ENCODE measurements around the gene BGN. TPM values are rescaled to one million over a fixed set of nuclear protein-coding genes. Genes with fewer than 3 reads are reported as not detected.

The BGN gene
- total RNA-seq, 1 experiment from 2014 or later, result 1.2 TPM

DNA sequence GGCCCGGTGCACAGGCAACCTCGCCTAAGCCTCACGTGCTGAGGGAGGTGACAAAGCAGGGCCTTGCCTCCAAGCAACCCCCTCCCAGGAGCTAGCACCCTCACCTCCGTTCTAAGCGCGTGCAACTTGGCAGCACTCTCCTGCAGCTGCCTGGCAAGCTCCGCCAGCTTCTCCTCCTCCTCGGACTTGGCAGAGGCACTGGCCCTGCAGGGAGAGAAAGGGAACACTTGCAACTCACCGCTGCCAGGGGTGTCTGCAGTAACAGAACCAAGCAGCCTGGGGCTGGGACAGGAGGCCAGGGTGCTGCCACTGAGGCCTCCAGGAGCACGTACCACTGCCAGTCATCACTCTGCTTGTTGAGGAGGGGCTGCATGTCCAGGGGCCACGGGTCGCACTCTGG is 38.6 kb upstream of the BGN start:
- Histone ChIP-seq H3K23me2 (ENCODE audit: insufficient read length, low read depth, low read length, poor library complexity, severe bottlenecking) (no peaks in the 10 kb centered on the region), H2BK15ac (ENCODE audit: low read depth, low read length) (no peak overlapping the region), H4K8ac (replicated peaks; ENCODE audit: insufficient read length, low read depth, low read length) (no peak overlapping the region), H3K79me1 (ENCODE audit: insufficient read depth, low read depth, low read length, poor library complexity, severe bottlenecking) (no peaks in the 10 kb centered on the region), H3K4me2 (ENCODE audit: insufficient read depth, insufficient read length, low read length) (no peak overlapping the region), H3K23ac (ENCODE audit: insufficient read length, low read depth, low read length) (no peak overlapping the region), H2BK120ac (ENCODE audit: low read depth, low read length, poor library complexity, severe bottlenecking) (no peak overlapping the region), H3K4me1 (ENCODE audit: insufficient read depth, low read length) (no peaks in the 10 kb centered on the region), H2BK20ac (ENCODE audit: low read depth, low read length, poor library complexity, severe bottlenecking) (no peak overlapping the region), H2BK12ac (ENCODE audit: insufficient read length, low read depth, low read length) (no peak overlapping the region), H3K18ac (ENCODE audit: insufficient read length, low read depth, low read length) (no peak overlapping the region), H3K9ac (ENCODE audit: extremely low read depth, insufficient read length, low read length) (no peak overlapping the region), H3T11ph (ENCODE audit: low read length) (no peak overlapping the region), H2AFZ (ENCODE audit: low read length) (no peak overlapping the region), H2AK5ac (ENCODE audit: insufficient read length, low read length) (no peak overlapping the region), H3K14ac (ENCODE audit: insufficient read depth, low read length) (no peak overlapping the region), H2BK5ac (ENCODE audit: insufficient read length, low read length) (no peak overlapping the region), H3K9me3 (ENCODE audit: control insufficient read depth, low read depth, low read length) (peaks cover 46% of the 10 kb centered on the region), H3K4ac (ENCODE audit: low read depth, low read length) (no peak overlapping the region), H3K27me3 (ENCODE audit: insufficient read depth, low read length) (no peaks in the 10 kb centered on the region), H3K56ac (ENCODE audit: insufficient read length, low read depth, low read length) (no peak overlapping the region), H3K79me2 (ENCODE audit: insufficient read depth, low read length) (no peaks in the 10 kb centered on the region), H4K5ac (ENCODE audit: insufficient read length, low read depth, low read length) (no peak overlapping the region), H4K91ac (ENCODE audit: insufficient read length, low read depth, low read length) (no peak overlapping the region), H4K20me1 (ENCODE audit: control insufficient read depth, insufficient read depth, insufficient read length) (no peaks in the 10 kb centered on the region), H3K27ac (ENCODE audit: insufficient read length, low read depth, low read length) (no peak overlapping the region)
- Mint-ChIP-seq H3K36me3 (ENCODE audit: insufficient read depth in 1 of 3, low read depth in 3 of 3) (peaks cover 25 to 60% (median 39%) of the 10 kb centered on the region in 3 experiments), H3K27me3 (ENCODE audit: low read depth) (no peaks in the 10 kb centered on the region), H3K4me1 (no peaks in the 10 kb centered on the region), H3K4me3 (no peak overlapping the region), H3K9me3 (peaks cover 72 to 84% of the 10 kb centered on the region in 2 experiments), H3K27ac (no peak overlapping the region; a peak in 1 of 7 replicates)
- no CpG with 5 or more reads among the region's 12 CpGs for WGBS (ENCODE audit: extremely low coverage, insufficient read length, low lambda C conversion rate)
- TF ChIP-seq, protein P1, sequence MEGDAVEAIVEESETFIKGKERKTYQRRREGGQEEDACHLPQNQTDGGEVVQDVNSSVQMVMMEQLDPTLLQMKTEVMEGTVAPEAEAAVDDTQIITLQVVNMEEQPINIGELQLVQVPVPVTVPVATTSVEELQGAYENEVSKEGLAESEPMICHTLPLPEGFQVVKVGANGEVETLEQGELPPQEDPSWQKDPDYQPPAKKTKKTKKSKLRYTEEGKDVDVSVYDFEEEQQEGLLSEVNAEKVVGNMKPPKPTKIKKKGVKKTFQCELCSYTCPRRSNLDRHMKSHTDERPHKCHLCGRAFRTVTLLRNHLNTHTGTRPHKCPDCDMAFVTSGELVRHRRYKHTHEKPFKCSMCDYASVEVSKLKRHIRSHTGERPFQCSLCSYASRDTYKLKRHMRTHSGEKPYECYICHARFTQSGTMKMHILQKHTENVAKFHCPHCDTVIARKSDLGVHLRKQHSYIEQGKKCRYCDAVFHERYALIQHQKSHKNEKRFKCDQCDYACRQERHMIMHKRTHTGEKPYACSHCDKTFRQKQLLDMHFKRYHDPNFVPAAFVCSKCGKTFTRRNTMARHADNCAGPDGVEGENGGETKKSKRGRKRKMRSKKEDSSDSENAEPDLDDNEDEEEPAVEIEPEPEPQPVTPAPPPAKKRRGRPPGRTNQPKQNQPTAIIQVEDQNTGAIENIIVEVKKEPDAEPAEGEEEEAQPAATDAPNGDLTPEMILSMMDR (conservative IDR thresholded peaks at IDR 0.05), result no peak
- DNase-seq, result no peak
